ENCODE data around the gene RNASEH2A.
A peak's percentile ranks its signal among the peaks of the same experiment; 100 is the strongest.

The RNASEH2A gene

DNA sequence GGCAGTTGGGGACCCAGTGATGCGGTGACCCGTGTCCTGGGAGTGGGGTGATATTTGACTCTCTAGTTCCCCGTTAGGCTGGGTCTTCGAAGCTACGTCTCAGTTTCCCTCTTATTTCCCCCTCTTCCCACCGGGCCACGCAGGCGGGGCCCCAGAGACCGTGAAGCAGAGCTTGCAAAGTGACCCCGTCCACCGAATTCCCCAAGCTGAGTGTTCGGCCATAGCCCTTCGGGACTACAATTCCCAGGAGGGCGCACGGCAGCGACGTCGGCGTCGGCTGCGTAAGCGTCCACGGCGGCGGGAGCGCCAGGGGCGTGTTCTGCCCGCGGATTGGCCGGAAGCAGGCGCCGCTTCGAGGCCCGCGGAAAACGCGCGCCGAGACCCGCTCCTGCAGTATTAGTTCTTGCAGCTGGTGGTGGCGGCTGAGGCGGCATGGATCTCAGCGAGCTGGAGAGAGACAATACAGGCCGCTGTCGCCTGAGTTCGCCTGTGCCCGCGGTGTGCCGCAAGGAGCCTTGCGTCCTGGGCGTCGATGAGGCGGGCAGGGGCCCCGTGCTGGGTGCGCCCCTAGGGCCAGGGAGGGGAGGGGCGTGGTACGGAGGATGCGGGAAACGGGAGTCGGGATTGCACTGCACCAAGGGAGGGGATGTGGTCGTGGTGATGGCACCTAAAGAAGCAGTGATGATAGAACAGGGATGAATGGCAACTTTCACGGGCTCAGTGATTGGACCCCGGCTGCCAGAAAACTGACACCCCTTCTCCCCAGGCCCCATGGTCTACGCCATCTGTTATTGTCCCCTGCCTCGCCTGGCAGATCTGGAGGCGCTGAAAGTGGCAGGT is at the start of gene RNASEH2A:
TSS of gene RNASEH2A (plus strand) at position 343 of the 840 bp plus-strand sequence. CDS start at position 433, 90 bp downstream.
- peak; percentile 78 for DNase-seq (ENCODE audit: low read depth)

DNA sequence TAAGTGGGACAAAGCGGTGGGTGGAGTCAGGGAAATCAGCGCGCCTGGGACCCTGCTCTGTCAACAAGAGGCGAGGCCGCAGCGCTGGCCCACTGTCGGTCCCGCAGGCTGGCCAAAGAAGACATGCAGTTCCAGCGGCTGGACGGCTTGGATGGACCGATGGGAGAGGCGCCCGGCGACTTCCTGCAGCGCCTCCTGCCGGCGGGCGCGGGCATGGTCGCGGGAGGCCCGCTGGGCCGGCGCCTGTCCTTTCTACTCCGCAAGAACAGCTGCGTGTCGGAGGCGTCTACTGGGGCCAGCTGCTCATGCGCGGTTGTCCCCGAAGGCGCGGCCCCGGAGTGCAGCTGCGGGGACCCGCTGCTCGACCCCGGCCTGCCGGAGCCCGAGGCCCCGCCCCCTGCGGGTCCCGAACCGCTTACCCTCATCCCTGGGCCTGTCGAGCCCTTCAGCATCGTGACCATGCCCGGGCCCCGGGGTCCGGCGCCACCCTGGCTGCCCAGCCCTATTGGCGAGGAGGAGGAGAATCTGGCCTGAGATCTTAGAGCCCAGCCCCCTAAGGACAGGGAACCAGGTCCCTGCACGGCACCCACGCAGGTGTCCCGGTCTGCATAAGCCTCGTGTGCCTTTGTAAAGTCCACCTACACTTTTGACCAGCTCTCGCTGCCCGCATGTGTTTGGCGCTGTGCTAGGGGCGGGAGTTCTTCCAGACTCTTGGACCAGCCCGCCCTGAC is 48.7 kb upstream of the RNASEH2A start:
- DNase-seq (ENCODE audit: low read depth) = peak; percentile 30

DNA sequence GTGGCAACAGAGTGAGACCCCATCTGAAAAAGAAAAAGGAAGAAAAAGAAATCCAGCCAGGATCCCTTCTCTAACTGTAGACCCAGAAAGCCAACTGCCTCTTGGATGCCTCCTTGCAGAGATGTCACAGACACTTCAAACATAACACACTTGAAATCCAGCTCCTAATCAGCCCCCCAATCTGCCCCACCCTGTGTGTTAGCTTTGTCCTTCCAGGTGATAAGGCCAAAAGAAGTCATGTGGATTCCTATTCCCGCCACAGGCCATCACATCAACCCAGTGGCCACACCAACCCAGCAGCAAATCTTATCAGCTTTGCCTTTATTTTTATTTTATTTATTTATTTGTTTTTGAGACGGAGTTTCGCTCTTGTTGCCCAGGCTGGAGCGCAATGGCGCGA is 46.7 kb upstream of the RNASEH2A start:
- no peak for DNase-seq (ENCODE audit: low read depth)

DNA sequence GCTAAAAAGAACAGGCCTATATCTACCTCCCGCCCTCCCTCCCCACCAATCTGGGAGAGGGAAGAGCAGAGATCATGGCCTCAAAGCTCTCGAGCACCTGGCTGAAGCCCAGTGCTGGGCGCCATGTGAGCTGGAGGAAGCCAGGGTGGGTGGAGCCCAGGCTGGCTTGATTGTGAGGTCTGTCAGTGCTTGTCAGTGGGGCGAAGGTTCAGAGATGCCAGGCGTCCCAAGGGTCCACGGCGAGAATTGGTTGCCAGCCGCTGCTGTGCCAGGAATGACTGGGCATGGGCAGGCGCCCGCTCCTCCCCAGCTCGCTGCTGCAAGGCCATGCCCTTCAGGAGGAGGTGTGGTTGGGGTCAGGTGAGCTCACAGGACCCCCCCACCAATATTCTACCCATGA is 43.3 kb upstream of the RNASEH2A start:
- no peak for DNase-seq (ENCODE audit: low read depth)

DNA sequence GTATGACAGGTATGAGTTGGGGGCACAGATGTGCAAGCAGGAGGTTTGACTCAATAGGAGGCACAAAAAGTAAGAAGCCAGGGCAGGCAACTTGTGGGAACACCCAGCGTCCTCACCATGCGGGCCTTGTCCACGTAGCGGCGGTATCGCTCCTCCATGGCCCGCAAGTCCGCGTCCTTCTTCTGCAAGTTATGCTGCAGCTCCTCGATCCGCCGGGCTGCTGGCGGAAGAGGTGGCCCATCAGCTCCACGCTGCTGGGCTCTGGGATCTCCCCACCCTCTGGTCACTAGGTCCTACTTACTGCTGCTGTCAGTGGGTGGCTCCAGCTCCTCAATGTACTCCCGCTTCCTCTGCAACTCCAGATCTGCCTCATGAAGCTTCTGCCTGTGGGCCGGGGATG is 41.7 kb upstream of the RNASEH2A start:
- DNase-seq (ENCODE audit: low read depth) = no peak

DNA sequence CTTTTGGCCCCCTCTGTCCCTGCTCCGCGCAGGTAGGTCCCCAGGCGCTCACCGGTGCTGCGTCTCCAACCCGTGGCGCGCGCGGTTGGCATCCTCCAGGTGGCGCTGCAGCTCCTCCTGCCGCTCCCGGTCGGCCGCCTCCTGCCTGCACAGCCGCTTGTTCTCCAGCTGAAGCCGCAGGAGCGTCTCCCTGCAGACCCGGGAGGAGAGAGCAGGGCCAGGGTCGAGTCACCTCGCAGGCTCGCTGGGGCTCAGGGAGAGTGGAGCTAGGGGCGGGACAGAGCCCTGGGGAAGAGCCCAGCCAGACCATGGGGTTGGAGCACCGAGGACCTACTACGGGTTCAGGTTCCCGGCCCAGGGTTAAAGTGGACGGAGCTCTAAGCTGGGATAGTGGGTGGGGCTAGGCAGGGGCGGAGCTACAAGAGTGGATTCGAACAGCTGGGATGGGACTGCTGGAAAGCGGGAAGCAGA is 40.3 kb upstream of the RNASEH2A start:
- DNase-seq (ENCODE audit: low read depth) = peak; percentile 66

DNA sequence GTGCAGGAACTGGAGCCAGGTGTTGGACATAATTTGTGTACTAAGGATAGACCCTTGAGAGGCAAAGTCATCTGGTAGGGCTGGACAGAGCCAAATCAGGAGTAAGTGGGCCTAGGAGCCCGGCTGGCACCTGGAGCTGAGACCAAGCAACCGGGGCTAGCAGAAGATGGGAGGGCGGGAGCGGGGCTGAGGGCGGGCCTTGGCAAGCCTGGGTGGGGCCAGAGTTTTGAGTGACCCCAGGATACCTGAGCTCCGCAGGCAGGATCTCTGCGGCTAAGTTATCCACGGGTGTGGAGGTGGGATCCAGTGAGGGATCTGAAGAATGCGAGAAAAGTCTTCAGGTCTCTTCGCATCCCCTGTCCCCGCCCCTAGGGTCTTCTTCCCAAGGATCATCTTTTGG is 39.2 kb upstream of the RNASEH2A start:
- no peak for DNase-seq (ENCODE audit: low read depth)

DNA sequence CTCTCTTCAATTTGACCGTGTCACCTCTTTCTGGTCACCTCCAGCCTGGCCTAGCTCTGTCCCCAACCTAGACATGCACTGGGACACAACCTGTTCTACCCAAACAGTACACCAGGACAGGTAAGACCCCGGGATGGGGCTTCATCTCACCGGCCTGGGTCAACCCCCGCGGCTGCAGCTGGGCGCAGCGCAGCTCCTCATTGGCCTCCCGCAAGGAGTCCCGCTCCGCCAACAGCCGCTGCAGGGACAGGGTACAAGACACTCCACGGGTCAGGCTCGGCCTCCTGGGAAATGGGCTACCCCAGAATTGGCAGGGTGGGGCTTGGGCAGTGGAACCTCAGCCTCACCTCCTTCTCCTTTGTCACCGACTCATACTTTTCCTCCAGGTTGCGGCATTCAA is 38.7 kb upstream of the RNASEH2A start:
- no peak for DNase-seq (ENCODE audit: low read depth)

DNA sequence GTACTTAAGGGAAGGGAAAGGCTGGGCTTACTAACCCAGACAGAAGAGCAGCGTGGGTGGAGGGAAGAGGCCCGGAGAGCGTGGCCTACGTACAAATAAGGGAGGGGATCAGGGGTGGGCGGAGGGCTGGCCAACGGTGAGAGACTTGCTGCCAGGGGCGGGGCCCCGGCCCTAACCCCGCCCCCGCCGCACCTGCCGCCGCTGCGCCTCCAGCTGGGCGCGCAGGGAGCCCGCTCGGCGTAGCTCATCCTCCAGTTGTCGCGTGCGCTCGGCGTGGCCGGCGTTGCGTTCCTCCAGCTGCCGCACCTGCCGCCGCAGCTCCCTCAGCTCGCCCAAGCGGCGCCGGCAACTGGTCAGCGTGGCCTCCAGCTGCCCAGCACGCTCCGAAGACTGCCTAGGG is 36.7 kb upstream of the RNASEH2A start:
- peak; percentile 29 for DNase-seq (ENCODE audit: low read depth)

DNA sequence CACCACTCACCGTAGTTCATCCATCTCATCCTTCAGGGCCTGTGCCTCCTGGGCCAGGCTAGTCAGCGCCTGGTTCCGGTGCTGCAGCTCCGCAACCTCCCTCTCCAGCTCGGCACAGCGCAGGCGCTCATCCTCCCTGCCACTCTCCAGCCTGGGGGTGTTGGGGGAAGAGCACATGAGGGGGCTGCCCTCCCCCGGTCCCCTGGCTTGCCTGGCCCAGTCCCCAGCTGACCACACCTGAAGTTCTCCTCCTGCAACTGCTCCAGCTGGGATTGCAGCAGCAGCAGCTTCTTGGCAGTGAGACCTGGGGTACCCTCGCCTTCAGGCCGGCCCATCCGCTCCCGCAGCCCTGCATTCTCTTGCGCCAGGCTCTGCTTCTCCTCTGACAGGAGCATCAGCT is 35.5 kb upstream of the RNASEH2A start:
- no peak for DNase-seq (ENCODE audit: low read depth)

DNA sequence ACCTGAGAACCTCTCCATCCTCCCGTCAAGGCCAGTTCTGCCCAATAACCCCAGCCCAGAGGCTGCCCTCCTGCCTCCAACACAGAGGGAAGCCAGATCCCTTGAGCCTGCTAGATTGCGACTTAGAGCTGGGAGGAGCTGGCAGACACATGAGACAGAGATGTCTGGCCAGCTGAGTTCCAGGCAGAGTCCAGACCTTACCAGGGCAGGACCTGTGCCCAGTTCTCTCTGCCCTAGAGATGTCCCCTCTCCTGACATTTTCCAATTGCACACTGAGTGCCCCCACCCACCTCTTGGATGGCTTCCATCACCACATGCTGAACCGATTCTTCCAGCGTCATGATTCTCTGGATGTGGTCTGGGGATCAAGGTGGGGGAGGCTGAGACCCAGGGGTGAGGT is 34.1 kb upstream of the RNASEH2A start:
- no peak for DNase-seq (ENCODE audit: low read depth)

DNA sequence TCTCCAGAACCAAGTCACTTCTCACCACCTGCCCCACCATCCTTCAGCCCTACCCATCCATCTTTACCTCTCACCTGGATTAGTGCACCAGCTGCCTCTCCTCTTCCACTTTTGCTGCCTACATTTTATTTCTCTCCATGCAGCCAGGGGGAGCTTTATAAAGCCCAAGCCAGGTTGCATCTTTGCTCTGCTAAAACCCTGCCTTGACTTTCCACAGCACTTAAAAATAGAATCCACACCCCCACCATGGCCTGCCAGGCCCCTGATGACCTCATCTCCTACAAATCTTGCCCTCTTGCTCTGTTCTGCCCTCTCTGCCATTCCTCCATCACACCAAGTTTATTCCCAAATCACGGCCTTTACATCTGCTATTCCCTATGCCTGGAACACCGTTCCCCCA is 32.8 kb upstream of the RNASEH2A start:
- DNase-seq (ENCODE audit: low read depth) = no peak

DNA sequence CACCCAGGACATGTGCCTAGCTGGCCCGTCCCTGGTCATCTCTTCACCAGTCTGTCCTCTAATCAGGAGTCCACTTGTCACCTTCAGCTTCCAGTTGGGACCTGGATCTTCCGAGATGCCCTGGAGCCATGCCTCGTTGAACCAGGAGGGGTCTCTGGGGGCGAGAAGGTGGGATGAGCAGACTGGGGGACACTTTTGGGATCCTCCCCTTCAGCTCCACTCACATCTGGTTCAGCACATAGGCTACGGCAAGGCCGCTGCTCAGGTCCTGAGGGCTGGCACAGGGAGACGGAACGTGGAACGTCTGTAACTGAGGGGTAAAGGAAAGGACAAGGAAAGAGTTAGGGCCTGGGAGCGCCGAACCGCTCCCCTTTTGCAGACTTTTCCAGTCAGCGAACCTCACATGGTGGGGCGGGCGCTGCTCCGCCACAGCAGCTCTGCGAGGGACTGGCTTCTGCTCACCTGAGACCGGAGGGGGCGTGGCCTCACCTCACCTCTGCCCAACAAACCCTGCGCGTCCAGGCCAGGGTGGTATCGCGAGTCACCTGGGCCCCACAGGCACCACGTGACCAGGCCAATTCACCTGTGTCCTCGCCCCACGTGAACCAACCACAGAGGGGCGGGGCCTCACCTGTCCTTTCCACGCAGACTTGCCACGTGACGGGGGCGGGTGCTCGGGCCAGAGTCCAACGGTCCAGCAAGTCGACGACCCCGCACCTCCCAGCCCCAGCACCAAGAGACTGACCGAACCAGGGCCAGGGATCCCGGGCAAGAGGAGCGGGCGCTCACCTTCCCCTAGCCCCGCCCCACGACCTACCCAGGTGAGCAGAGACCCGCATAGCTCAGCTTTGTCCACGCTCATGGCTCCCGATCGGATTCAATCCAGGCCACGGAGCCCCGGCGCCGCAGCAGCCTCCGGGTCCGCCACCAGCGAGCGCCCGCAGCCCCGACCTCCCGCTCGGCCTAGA is 31.5 kb upstream of the RNASEH2A start, which contains the start of gene HOOK2:
TSS of gene HOOK2 (minus strand) at position 965 of the 968 bp plus-strand sequence. CDS start at position 862, 103 bp downstream.
- no peak for DNase-seq (ENCODE audit: low read depth)

DNA sequence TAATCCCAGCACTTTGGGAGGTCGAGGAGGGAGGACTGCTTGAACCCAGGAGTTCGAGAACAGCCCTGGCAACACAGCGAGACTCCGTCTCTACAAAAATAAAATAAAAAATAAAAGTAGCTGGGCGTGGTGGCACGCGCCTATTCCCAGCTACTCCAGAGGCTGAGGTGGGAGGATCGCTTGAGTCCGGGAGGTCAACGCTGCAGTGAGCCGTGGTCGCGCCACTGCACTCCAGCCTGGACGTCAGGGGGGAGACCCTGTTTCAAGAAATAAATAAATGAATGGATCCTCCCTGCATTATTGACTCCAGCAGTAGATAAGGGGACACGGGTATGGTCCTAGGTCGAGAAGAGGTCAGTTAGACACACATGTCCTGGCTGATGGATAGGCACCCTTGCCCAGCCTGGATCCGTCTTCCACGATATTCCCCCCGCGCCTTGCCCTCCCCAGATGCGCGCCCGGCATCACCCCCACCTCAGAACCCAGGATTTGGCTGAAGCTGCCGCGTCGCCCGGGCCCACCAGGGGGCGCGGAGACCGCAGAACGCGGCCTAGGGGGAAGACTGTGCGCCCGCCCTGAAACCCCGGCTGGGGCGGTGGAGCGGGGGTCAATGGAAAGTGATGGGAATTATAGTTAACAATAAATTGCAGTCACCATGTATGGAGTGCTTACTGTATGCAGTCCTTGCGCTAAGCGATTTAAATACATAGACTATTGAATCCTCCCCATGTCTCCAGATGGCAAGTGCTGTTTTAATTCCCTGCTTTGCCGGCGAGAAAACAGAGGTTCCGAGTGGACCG is 29.0 kb upstream of the RNASEH2A start:
- DNase-seq (ENCODE audit: low read depth) = peak; percentile 73

DNA sequence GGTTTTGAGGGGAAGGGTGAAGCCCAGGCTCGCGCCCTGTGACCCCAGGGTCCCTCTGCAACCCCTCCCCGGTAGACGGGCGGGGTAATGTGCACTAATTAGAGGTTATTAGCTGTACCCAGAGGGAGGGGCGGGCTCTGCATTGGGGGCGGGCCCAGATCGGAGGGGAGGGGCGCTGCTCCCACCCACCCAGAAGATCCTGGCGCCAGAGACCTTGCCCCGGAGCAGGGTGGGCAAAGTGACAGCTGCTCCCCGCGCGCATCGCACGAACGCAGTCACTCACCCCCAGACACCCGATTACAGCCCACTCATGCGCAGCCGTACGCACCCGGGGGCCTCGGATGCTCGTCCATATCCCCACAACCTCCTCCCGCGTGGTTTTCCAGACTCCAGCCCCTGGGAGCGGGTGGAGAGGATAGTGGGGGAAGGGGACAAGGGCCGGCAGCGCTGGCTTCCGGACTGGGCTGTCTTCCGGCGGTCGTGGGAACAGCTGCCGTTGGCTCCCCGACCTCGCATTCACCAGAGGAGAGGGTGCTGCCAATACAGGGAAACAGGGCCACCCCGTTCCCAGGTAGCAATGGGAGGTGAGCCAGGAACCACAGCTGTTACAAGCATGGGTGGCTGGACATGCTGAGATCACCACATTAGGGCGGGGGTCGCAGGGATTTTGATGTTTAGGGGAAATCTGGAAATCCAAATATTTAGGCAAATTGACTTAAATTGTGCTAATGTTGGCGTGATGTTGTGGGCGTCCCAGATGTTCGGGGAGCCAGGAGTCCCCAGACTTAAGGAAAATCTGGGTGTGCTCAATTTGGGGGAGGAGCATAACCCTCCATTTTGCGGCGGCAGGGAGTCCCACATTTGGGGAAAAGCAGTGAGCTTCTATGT is 28.1 kb upstream of the RNASEH2A start:
- DNase-seq (ENCODE audit: low read depth) = peak; percentile 23

DNA sequence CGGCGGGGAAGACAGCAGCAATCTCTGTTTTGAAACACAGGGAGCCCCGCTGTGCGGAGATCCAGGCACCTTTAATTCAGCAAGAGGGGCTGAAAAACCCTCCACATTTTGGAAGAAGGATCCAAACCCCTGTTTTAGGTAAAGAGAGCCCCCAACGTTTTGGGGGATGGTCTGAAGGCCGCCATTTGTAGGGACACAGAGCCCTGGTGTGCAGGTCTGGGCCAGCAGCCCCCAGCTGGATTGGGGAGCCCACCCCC is 27.6 kb upstream of the RNASEH2A start:
- no peak for DNase-seq (ENCODE audit: low read depth)

DNA sequence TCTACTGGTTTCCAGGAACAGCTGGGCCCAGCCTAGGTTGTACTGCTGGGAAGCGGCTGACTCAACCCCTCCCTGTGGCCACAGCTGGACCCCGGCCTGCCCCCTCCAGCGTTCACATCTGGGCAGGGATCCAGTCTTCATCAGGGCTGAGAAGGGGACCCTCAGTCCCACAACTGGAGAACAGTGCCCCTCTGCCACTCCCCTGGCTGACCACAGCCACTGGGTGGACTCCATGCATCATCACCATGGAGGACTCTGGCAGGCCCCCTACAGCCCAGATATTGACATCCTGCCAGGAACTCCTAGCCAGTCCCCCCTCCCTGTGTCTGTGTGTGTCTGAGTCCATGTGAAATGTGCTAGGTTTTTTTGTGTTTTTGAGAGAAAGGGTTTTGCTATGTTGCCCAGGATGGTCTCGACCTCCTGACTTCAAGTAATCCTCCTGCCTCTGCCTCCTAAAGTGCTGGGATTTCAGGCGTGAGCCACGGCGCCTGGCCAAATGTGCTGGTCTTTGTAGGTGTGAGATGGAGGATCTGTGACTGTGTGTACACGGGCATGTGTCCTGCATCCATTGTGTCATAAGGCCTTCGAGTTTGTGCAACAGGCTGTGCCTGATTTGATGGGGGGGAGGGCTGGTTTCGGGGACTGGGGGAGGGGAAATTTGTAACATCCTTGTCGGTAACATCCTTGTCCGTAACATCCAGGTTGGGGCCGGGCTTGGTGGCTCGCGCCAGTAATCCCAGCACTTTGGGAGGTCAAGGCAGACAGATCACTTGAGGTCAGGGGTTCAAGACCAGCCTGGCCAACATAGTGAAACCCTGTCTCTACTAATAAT is 27.0 kb upstream of the RNASEH2A start:
- DNase-seq (ENCODE audit: low read depth) = no peak

DNA sequence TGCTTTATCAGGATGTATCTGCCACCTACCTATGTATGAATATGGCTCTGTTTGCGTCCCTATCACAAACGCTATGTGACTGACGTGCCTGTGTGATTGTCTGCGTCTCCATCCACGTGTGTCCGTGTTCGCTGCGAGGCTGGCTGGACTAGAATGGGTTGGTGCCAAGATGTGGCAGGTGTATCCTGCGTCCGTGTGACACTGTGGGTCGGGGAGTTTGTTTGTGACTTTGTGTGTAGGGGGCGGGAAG is 24.3 kb upstream of the RNASEH2A start:
- no peak for DNase-seq (ENCODE audit: low read depth)

DNA sequence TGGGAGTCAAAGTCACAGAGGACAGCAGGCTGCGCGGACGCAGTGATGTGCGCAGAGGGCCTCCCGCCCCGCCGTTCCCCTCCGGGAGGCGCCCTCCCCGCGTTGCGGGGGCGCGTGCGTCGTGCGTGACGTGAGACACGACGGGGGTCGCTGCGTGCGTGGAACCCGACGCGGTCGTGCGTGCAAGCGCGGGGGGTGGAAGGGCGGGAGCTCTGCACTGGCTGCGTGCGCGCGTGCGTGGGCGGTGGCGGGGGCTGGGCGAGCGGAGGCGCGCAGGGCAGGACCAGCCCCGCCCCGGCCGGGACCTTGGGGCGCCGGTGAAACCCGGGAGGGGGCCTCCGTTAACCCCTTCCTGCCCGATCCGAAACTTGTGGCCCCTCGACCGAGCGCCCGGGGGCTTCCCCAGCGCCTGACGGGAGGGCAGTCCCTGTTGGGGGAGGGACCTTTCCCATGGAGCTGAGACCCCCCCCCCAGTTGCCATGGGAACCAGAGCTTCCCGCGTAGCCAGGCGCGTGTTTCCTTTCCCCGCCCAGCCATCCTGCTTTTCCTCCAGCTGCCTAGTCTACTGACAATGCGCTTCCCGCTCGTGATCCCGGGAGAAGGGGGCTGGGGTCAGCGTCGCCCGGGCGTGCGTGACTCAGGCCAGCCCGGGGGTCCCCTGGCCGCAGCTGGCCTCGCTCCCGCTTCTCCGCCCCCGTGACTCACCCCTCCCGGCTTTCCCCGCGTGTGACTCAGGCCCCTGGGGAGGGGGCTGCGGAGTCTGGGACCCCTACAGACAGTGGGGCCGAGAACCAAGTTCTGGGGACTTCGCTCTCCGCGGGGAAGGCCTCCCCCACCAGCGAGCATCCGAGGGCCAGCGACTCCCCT is 23.7 kb upstream of the RNASEH2A start:
- DNase-seq (ENCODE audit: low read depth) = peak; percentile 88

All from stimulated activated CD8-positive, alpha-beta memory T cell treated with anti-CD3 and anti-CD28 coated beads, Interleukin-12 subunit alpha, Interleukin-12 subunit beta, amount 100 ng/mL, for 4 hours (primary cell).